HFF-Myc (cell line): ENCODE measurements around the gene ARVCF.

Experiments
- DNase-seq: peaks from one replicate; pipeline ENCODE4 v3.0.0-alpha.2; 2011; ENCODE audit warnings: low read depth; ENCODE audit errors: extremely low read depth
- H3K4me3 ChIP-seq: replicated peaks from 2 replicates; pipeline ENCODE4 v1.5.1; 2011; ENCODE audit warnings: low read depth, mild to moderate bottlenecking, control low read depth, low read length
- CTCF ChIP-seq: IDR thresholded peaks from 2 replicates; pipeline ENCODE4 v1.5.1; 2012; ENCODE audit warnings: mild to moderate bottlenecking, low read depth, low read length, control low read depth; ENCODE audit errors: missing control alignments

ARVCF gene

GRCh38 chr22:20052309-20053259 lies 36.0 kb upstream of the ARVCF start:
- no peak for DNase-seq
- no peak overlapping the region for H3K4me3 ChIP-seq
- no peak for TF ChIP-seq CTCF

GRCh38 chr22:20051927-20052308 lies 35.3 kb upstream of the ARVCF start:
- no peak overlapping the region for H3K4me3 ChIP-seq
- no peak for TF ChIP-seq CTCF
- no peak for DNase-seq

- TF ChIP-seq CTCF, result no peak
- no peak overlapping the region for H3K4me3 ChIP-seq
- no peak for DNase-seq
Measured at GRCh38 chr22:20046730-20047129, 30.1 kb upstream of the ARVCF start.

GRCh38 chr22:20044495-20045151 lies 28.0 kb upstream of the ARVCF start:
- no peak for DNase-seq
- no peak overlapping the region for H3K4me3 ChIP-seq
- TF ChIP-seq CTCF, result no peak

- no peak for DNase-seq
- H3K4me3 ChIP-seq, result no peak overlapping the region
- TF ChIP-seq CTCF, result no peak
Measured at GRCh38 chr22:20043997-20044342, 27.3 kb upstream of the ARVCF start.

- no peak for TF ChIP-seq CTCF
- no peak for DNase-seq
- H3K4me3 ChIP-seq, result no peak overlapping the region
Measured at GRCh38 chr22:20043057-20043996, 26.7 kb upstream of the ARVCF start.
